HepG2 (cell line): ENCODE results near the gene VPS4B. TPM values are rescaled to one million over a fixed set of nuclear protein-coding genes. Genes with fewer than 3 reads are reported as not detected.
A peak's percentile ranks its signal among the peaks of the same experiment; 100 is the strongest.

Experiments used
- ATF5 ChIP-seq: sonication (generic); formaldehyde crosslinking; IDR thresholded peaks from 2 replicates; pipeline ENCODE4 v1.4.0; 2020; ENCODE audit warnings: mild to moderate bottlenecking, low read depth, missing genetic modification reagents
- DMAP1 ChIP-seq: IDR thresholded peaks from 2 replicates; pipeline ENCODE4 v1.6.1; 2016
- DNMT3B ChIP-seq: conservative IDR thresholded peaks from 2 replicates; pipeline ENCODE4 v1.6.1; 2016; ENCODE audit warnings: missing biosample characterization, control low read depth
- ELF3 ChIP-seq: IDR thresholded peaks from 2 replicates; pipeline ENCODE4 v1.6.1; 2016; ENCODE audit warnings: missing genetic modification reagents, missing compliant biosample characterization
- ETV6 ChIP-seq: sonication (generic); formaldehyde crosslinking; conservative IDR thresholded peaks from 2 replicates; pipeline ENCODE4 v1.4.0; 2020; ENCODE audit warnings: missing genetic modification reagents
- HMG20B ChIP-seq: conservative IDR thresholded peaks from 2 replicates; pipeline ENCODE4 v1.6.1; 2016; ENCODE audit warnings: missing genetic modification reagents, missing compliant biosample characterization
- MXD4 ChIP-seq: IDR thresholded peaks from 2 replicates; pipeline ENCODE4 v1.6.1; 2016; ENCODE audit warnings: mild to moderate bottlenecking, missing biosample characterization, missing genetic modification reagents
- RAD21 ChIP-seq: fragments of 450-650 bp; formaldehyde crosslinking; IDR thresholded peaks from 2 replicates; pipeline ENCODE4 v1.5.0; 2020; ENCODE audit warnings: mild to moderate bottlenecking
- RBM22 ChIP-seq: fragments of 200-400 bp; formaldehyde crosslinking; optimal IDR thresholded peaks from 2 replicates; pipeline ENCODE3; 2017; ENCODE audit warnings: mild to moderate bottlenecking, low read length, moderate library complexity
- SALL2 ChIP-seq: sonication (generic); formaldehyde crosslinking; IDR thresholded peaks from 2 replicates; pipeline ENCODE4 v1.8.1; 2023; ENCODE audit warnings: mild to moderate bottlenecking, missing genetic modification reagents, inconsistent platforms
- TARDBP ChIP-seq: sonication (generic); formaldehyde crosslinking; IDR thresholded peaks from 2 replicates; pipeline ENCODE4 v1.8.0; 2022; ENCODE audit warnings: mild to moderate bottlenecking, missing genetic modification reagents
- TBX3 ChIP-seq: fragments of 450-650 bp; IDR thresholded peaks from 2 replicates; pipeline ENCODE4 v1.6.1; 2017; ENCODE audit warnings: antibody characterized with exemption, mild to moderate bottlenecking, inconsistent platforms, borderline replicate concordance
- TGIF2 ChIP-seq: IDR thresholded peaks from 2 replicates; pipeline ENCODE4 v1.6.1; 2016; ENCODE audit warnings: control low read depth, missing compliant biosample characterization
- TP53 ChIP-seq: sonication (generic); formaldehyde crosslinking; conservative IDR thresholded peaks from 2 replicates; pipeline ENCODE4 v1.4.0; 2020; ENCODE audit warnings: missing genetic modification reagents
- U2AF2 ChIP-seq: fragments of 200-400 bp; formaldehyde crosslinking; IDR thresholded peaks from 2 replicates; pipeline ENCODE4 v1.6.1; 2017; ENCODE audit warnings: low read depth, mild to moderate bottlenecking, low read length
- YEATS4 ChIP-seq: sonication (generic); formaldehyde crosslinking; IDR thresholded peaks from 2 replicates; pipeline ENCODE4 v1.4.0; 2020; ENCODE audit warnings: missing genetic modification reagents, borderline replicate concordance
- ZFP36L1 ChIP-seq: sonication (generic); formaldehyde crosslinking; IDR thresholded peaks from 2 replicates; pipeline ENCODE4 v1.8.0; 2022; ENCODE audit warnings: mild to moderate bottlenecking, missing genetic modification reagents, moderate library complexity
- ZNF562 ChIP-seq: sonication (generic); formaldehyde crosslinking; IDR thresholded peaks from 2 replicates; pipeline ENCODE4 v1.8.0; 2022; ENCODE audit warnings: missing genetic modification reagents, borderline replicate concordance
- ZNF563 ChIP-seq: sonication (generic); formaldehyde crosslinking; IDR thresholded peaks from 2 replicates; pipeline ENCODE4 v1.8.0; 2022; ENCODE audit warnings: mild to moderate bottlenecking, moderate library complexity, missing genetic modification reagents
- ZNF644 ChIP-seq: IDR thresholded peaks from 2 replicates; pipeline ENCODE4 v1.6.1; 2016; ENCODE audit warnings: low read depth
- ZNF703 ChIP-seq: sonication (generic); formaldehyde crosslinking; IDR thresholded peaks from 2 replicates; pipeline ENCODE4 v1.5.1; 2020; ENCODE audit warnings: missing genetic modification reagents, mild to moderate bottlenecking, moderate library complexity, borderline replicate concordance
- ZNF776 ChIP-seq: sonication (generic); formaldehyde crosslinking; IDR thresholded peaks from 2 replicates; pipeline ENCODE4 v1.4.0; 2020; ENCODE audit warnings: mild to moderate bottlenecking, missing genetic modification reagents
- ZNF788 ChIP-seq: sonication (generic); formaldehyde crosslinking; IDR thresholded peaks from 2 replicates; pipeline ENCODE4 v1.5.0; 2020; ENCODE audit warnings: mild to moderate bottlenecking, missing genetic modification reagents, borderline replicate concordance
- ZNF792 ChIP-seq: IDR thresholded peaks from 2 replicates; pipeline ENCODE4 v1.6.1; 2016
- polyA plus RNA-seq, 8 experiments: library from polyadenylated mRNA; depleted of rRNA in 3 of 8; stranded (reverse) in 7 of 8; unstranded in 1 of 8; fragments of >200 nt; fragmentation: Illumina TruSeq in 4 of 8; extraction: Trizol in 4 of 8; gene quantifications; 2 replicates each; pipeline versions ENCODE4 v1.2.1 to v1.2.3, GENCODE V29; 2011 to 2016; ENCODE audit warnings: low read depth in 4 of 8, missing spikeins in 1 of 8, mixed read lengths in 1 of 8; ENCODE audit not compliant: insufficient read depth in 1 of 8
- total RNA-seq, 5 experiments: library from RNA; depleted of rRNA; stranded (reverse); fragments of >200 nt; fragmentation: Illumina TruSeq; extraction: Trizol; gene quantifications; 2 replicates each; pipeline ENCODE4 v1.2.3, GENCODE V29; 2016; ENCODE audit warnings: low read depth in 1 of 5
- TF ChIP-seq, protein P1 (sequence below), 2 experiments: sonication (generic) in 1 of 2; formaldehyde crosslinking in 1 of 2; IDR thresholded peaks; 2 replicates each; pipeline versions ENCODE4 v1.5.1 to v1.6.1; 2011 to 2020; ENCODE audit warnings: borderline replicate concordance in 1 of 2, low read depth in 1 of 2, low read length in 1 of 2, mild to moderate bottlenecking in 1 of 2, missing genetic modification reagents in 1 of 2, moderate library complexity in 1 of 2
- TF ChIP-seq, protein P2 (sequence below): IDR thresholded peaks from 2 replicates; pipeline ENCODE4 v1.6.1; 2016; ENCODE audit warnings: low read depth, borderline replicate concordance

The VPS4B gene
- total and polyA plus RNA-seq, 2 of the 13 experiments (the other 11 are each of a cell fraction or from before 2014, with no cell fraction given) = 12.8 to 25.9 TPM

- no peak for TF ChIP-seq RBM22
- no peak for TF ChIP-seq ZNF644
- no peak for TF ChIP-seq ATF5 (CRISPR knock-in tag)
- peak; percentile 34; the same call in 1 of the 2 replicates for TF ChIP-seq ZNF776 (CRISPR knock-in tag)
- peak; percentile 90 for TF ChIP-seq TARDBP (CRISPR knock-in tag)
- TF ChIP-seq SALL2 = peak; percentile 60; the same call in 1 of the 2 replicates
- no peak for TF ChIP-seq HMG20B (CRISPR knock-in tag)
- TF ChIP-seq ZNF788 (CRISPR knock-in tag) = no peak; the same call in 1 of the 2 replicates
- peak; percentile 72 for TF ChIP-seq ELF3 (CRISPR knock-in tag)
- no peak for TF ChIP-seq U2AF2
- TF ChIP-seq YEATS4 (CRISPR knock-in tag) = peak; percentile 82; the same call in 1 of the 2 replicates
- TF ChIP-seq ZNF792 = peak; percentile 62; the same call in 1 of the 2 replicates
- no peak for TF ChIP-seq ZNF703
- TF ChIP-seq, protein P1, sequence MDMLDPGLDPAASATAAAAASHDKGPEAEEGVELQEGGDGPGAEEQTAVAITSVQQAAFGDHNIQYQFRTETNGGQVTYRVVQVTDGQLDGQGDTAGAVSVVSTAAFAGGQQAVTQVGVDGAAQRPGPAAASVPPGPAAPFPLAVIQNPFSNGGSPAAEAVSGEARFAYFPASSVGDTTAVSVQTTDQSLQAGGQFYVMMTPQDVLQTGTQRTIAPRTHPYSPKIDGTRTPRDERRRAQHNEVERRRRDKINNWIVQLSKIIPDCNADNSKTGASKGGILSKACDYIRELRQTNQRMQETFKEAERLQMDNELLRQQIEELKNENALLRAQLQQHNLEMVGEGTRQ (IDR thresholded peaks at IDR 0.05; ENCODE audit: low read depth, low read length) = peak; percentile 17; the same call in 1 of the 2 replicates
- TF ChIP-seq, protein P1 (CRISPR knock-in tag; IDR thresholded peaks at IDR 0.05; ENCODE audit: borderline replicate concordance) = no peak
- TF ChIP-seq TGIF2 (CRISPR knock-in tag) = no peak
- TF ChIP-seq TP53 (CRISPR knock-in tag) = no peak; the same call in 1 of the 2 replicates
- TF ChIP-seq DNMT3B (CRISPR knock-in tag) = 0 out of 2 replicates have a peak, but pooled peaks have one; percentile 41
- no peak for TF ChIP-seq ZNF562 (CRISPR knock-in tag)
- TF ChIP-seq ZFP36L1 (CRISPR knock-in tag) = no peak
- peak; percentile 55 for TF ChIP-seq DMAP1 (CRISPR knock-in tag)
- TF ChIP-seq ZNF563 (CRISPR knock-in tag) = peak; percentile 42; the same call in 1 of the 2 replicates
- peak; percentile 26; the same call in 1 of the 2 replicates for TF ChIP-seq RAD21 (CRISPR knock-in tag)
- TF ChIP-seq TBX3 = no peak
- no peak for TF ChIP-seq ETV6 (CRISPR knock-in tag)
- TF ChIP-seq, protein P2, sequence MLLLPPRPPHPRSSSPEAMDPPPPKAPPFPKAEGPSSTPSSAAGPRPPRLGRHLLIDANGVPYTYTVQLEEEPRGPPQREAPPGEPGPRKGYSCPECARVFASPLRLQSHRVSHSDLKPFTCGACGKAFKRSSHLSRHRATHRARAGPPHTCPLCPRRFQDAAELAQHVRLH = peak; percentile 47; the same call in 1 of the 2 replicates
- peak; percentile 83; the same call in 1 of the 2 replicates for TF ChIP-seq MXD4
These were observed at the start of gene VPS4B (continued) for GRCh38 chr18:63422087-63422863.
